ENCODE measurements around the gene SPATS2L.

SPATS2L gene

DNA sequence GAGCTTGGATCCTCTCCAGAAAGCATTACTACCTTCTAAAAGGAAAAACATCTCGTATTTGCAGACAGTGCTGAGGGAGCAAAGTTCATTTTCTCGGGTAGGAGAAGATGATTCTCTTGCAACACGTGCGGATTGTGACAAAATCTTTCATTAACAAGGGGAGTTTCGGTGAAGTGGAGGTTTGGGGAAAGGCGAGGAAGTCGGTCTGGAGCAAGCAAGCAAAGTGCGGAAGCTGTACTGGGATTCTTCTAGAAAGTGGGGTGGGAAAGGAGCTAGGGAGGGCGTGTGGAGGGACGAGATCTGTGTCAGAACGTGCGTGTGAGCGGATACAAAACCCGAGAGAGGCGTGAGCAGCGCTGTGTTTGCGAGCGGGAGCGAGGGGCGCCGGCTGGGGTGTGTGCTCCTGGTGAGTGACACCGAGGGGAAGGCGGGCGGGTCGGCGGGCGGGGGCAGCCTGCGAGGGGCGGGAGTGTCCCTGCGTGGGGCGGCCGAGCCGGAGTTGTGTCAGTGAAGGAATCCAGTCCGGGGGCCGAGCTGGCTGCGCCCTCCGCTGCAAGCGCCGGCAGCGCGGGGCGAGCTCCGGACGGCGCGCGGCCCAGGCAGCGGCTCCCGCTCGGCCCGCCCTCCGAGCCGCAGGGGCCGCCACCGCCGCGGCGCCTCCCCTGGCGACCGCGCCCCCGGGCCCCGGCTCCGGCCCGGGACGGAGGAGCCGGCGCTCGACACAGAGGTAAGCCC lies at the start of gene SPATS2L:
TSS of gene SPATS2L (plus strand) at position 498 of the 735 bp plus-strand sequence. CDS start 82,552 bp downstream, outside the sequence.
- H3K4me1 ChIP-seq (ENCODE audit: control insufficient read depth in 1 of 2, insufficient read depth in 2 of 2, low read length in 2 of 2), result peaks cover 5 to 18% of the 10 kb centered on the region in 2 donors
- no peaks in the 10 kb centered on the region for H3K36me3 ChIP-seq (ENCODE audit: control insufficient read depth in 1 of 2, insufficient read depth in 2 of 2, low read length in 2 of 2)
- H3K4me3 ChIP-seq (ENCODE audit: low read depth in 1 of 2, low read length in 2 of 2), result peak within 1 kb of the TSS; percentile 83 to 94
- no peaks in the 10 kb centered on the region for H3K9me3 ChIP-seq (ENCODE audit: control insufficient read depth in 1 of 2, low read length in 2 of 2)
- H3K27ac ChIP-seq (ENCODE audit: low read length), result peak within 1 kb of the TSS; percentile 81
- H3K27me3 ChIP-seq (ENCODE audit: low read depth, low read length), result no peaks in the 10 kb centered on the region

DNA sequence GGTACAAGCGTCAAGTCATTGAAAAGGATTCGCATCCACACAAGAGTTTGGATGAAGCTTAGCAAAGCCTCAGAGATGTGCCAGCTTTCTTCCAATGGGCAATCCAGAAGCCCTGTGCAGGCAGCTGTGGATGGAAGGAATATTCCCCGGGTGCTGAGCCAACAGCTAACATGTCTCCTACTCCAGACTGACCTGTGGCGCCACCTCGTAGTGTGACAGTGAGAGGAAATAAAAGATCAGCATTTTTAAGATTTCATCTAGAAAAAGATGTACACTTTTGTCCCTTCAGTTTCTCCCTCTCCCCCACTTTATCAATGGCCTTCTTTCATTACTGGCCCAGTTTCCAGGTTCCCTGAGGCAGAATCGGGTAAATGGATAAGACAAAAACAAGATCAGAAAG lies 48.9 kb upstream of the SPATS2L start:
- Histone ChIP-seq H3K27ac (ENCODE audit: low read length) (no peak overlapping the region), H3K4me3 (ENCODE audit: low read depth in 1 of 2, low read length in 2 of 2) (no peak overlapping the region)

DNA sequence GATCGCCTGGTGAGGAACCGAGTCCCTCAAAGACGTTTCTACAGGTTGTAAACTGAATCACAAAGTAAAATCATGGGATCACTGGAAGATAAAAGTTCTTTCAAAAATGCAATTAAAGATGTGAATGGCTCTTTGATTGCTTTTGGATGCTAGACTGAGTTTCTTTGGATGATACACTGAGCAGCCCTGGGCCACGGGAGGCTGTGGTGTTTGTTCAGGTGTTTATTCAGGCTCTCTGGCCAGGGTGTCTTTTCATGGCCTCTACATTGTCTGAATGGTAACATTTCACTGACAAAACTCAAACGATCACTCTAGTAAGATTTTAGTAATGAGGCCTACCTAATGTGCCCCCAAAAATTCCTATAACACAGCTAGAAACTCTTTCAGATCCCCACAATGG lies 48.4 kb upstream of the SPATS2L start:
- Histone ChIP-seq H3K9me3 (ENCODE audit: control insufficient read depth in 1 of 2, low read length in 2 of 2) (no peaks in the 10 kb centered on the region), H3K27ac (ENCODE audit: low read length) (no peak overlapping the region), H3K36me3 (ENCODE audit: control insufficient read depth in 1 of 2, insufficient read depth in 2 of 2, low read length in 2 of 2) (no peaks in the 10 kb centered on the region), H3K4me1 (ENCODE audit: control insufficient read depth in 1 of 2, insufficient read depth in 2 of 2, low read length in 2 of 2) (peaks cover 0 to 7% of the 10 kb centered on the region in 2 donors), H3K4me3 (ENCODE audit: low read depth in 1 of 2, low read length in 2 of 2) (no peak overlapping the region), H3K27me3 (ENCODE audit: low read depth, low read length) (no peaks in the 10 kb centered on the region)

More for the DNA sequence above, 48.9 kb upstream of the SPATS2L start:
- Histone ChIP-seq H3K4me1 (ENCODE audit: control insufficient read depth in 1 of 2, insufficient read depth in 2 of 2, low read length in 2 of 2) (peaks cover 0 to 7% of the 10 kb centered on the region in 2 donors), H3K36me3 (ENCODE audit: control insufficient read depth in 1 of 2, insufficient read depth in 2 of 2, low read length in 2 of 2) (no peaks in the 10 kb centered on the region), H3K9me3 (ENCODE audit: control insufficient read depth in 1 of 2, low read length in 2 of 2) (no peaks in the 10 kb centered on the region), H3K27me3 (ENCODE audit: low read depth, low read length) (no peaks in the 10 kb centered on the region)

DNA sequence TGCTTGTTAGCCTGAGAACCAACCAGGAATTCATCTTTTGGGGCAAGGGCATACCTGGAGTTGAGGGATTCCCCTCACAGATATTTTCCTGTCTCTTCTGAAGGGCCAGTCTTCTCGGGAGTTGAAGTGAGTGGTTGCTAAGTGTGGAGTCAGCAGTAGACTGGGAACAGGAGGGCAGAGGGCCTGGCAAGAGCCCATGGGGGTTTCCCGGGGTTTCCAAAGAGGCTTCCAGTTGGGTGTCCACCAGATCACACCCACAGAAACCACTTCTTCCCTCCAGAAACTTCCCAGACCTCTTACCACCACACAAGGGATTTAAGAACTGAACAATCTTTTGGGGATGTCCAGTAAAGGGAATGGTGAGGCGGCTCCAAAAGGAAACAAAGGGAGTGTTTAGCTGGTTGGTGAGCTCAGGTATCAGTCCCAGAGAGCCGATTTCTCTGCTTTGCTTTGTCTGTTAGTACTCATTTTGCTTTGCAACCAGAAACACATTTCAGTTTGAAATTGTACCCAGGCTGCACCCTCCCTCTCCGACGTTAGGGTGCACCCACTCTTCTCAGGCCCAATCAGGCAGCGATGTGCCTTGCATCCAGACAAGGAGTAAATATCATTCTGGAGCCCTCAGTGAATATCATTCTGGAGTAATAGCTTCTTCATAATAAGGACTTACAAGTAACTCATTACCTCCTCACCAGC lies 47.5 kb upstream of the SPATS2L start:
- Histone ChIP-seq H3K9me3 (ENCODE audit: control insufficient read depth in 1 of 2, low read length in 2 of 2) (no peaks in the 10 kb centered on the region), H3K4me3 (ENCODE audit: low read depth in 1 of 2, low read length in 2 of 2) (no peak overlapping the region), H3K36me3 (ENCODE audit: control insufficient read depth in 1 of 2, insufficient read depth in 2 of 2, low read length in 2 of 2) (no peaks in the 10 kb centered on the region), H3K27ac (ENCODE audit: low read length) (no peak overlapping the region), H3K27me3 (ENCODE audit: low read depth, low read length) (no peaks in the 10 kb centered on the region), H3K4me1 (ENCODE audit: control insufficient read depth in 1 of 2, insufficient read depth in 2 of 2, low read length in 2 of 2) (no peaks in the 10 kb centered on the region)

GRCh38 chr2:200259577-200259957 lies 46.9 kb upstream of the SPATS2L start:
- no peaks in the 10 kb centered on the region for H3K27me3 ChIP-seq (ENCODE audit: low read depth, low read length)
- no peak overlapping the region for H3K27ac ChIP-seq (ENCODE audit: low read length)
- no peaks in the 10 kb centered on the region for H3K36me3 ChIP-seq (ENCODE audit: control insufficient read depth in 1 of 2, insufficient read depth in 2 of 2, low read length in 2 of 2)
- H3K4me3 ChIP-seq (ENCODE audit: low read depth in 1 of 2, low read length in 2 of 2), result no peak overlapping the region
- no peaks in the 10 kb centered on the region for H3K4me1 ChIP-seq (ENCODE audit: control insufficient read depth in 1 of 2, insufficient read depth in 2 of 2, low read length in 2 of 2)
- H3K9me3 ChIP-seq (ENCODE audit: control insufficient read depth in 1 of 2, low read length in 2 of 2), result no peaks in the 10 kb centered on the region

- Histone ChIP-seq H3K27me3 (ENCODE audit: low read depth, low read length) (no peaks in the 10 kb centered on the region), H3K27ac (ENCODE audit: low read length) (no peak overlapping the region), H3K4me1 (ENCODE audit: control insufficient read depth in 1 of 2, insufficient read depth in 2 of 2, low read length in 2 of 2) (no peaks in the 10 kb centered on the region), H3K36me3 (ENCODE audit: control insufficient read depth in 1 of 2, insufficient read depth in 2 of 2, low read length in 2 of 2) (no peaks in the 10 kb centered on the region), H3K9me3 (ENCODE audit: control insufficient read depth in 1 of 2, low read length in 2 of 2) (no peaks in the 10 kb centered on the region), H3K4me3 (ENCODE audit: low read depth in 1 of 2, low read length in 2 of 2) (no peak overlapping the region)
Measured at GRCh38 chr2:200262047-200262446, 44.4 kb upstream of the SPATS2L start.

GRCh38 chr2:200263279-200263678 lies 43.2 kb upstream of the SPATS2L start:
- Histone ChIP-seq H3K9me3 (ENCODE audit: control insufficient read depth in 1 of 2, low read length in 2 of 2) (no peaks in the 10 kb centered on the region), H3K27me3 (ENCODE audit: low read depth, low read length) (no peaks in the 10 kb centered on the region), H3K27ac (ENCODE audit: low read length) (no peak overlapping the region), H3K4me1 (ENCODE audit: control insufficient read depth in 1 of 2, insufficient read depth in 2 of 2, low read length in 2 of 2) (no peaks in the 10 kb centered on the region), H3K36me3 (ENCODE audit: control insufficient read depth in 1 of 2, insufficient read depth in 2 of 2, low read length in 2 of 2) (no peaks in the 10 kb centered on the region), H3K4me3 (ENCODE audit: low read depth in 1 of 2, low read length in 2 of 2) (no peak overlapping the region)

GRCh38 chr2:200264631-200265030 lies 41.9 kb upstream of the SPATS2L start:
- Histone ChIP-seq H3K4me3 (ENCODE audit: low read depth in 1 of 2, low read length in 2 of 2) (no peak overlapping the region), H3K4me1 (ENCODE audit: control insufficient read depth in 1 of 2, insufficient read depth in 2 of 2, low read length in 2 of 2) (no peaks in the 10 kb centered on the region), H3K9me3 (ENCODE audit: control insufficient read depth in 1 of 2, low read length in 2 of 2) (no peaks in the 10 kb centered on the region), H3K27me3 (ENCODE audit: low read depth, low read length) (no peaks in the 10 kb centered on the region), H3K36me3 (ENCODE audit: control insufficient read depth in 1 of 2, insufficient read depth in 2 of 2, low read length in 2 of 2) (no peaks in the 10 kb centered on the region), H3K27ac (ENCODE audit: low read length) (no peak overlapping the region)

DNA sequence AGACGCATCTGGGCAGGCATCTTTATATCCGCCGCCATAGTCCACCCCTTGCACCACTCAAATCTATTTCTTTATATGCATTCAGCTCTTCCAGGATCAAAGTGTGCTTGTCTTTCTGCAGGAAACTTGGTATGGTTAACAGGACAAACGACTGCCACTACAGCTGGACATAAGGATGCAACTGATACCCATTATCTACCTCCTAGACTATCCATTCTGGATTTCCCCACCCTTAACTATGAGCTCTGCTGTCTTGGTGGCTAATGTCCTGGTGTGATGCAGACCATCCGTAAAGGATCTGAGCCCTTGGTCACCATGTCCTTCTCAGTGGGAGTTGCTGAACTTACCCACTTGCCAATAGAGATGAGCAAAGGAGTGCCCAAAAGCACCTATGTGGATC lies 40.1 kb upstream of the SPATS2L start:
- H3K27me3 ChIP-seq (ENCODE audit: low read depth, low read length), result no peaks in the 10 kb centered on the region
- no peaks in the 10 kb centered on the region for H3K36me3 ChIP-seq (ENCODE audit: control insufficient read depth in 1 of 2, insufficient read depth in 2 of 2, low read length in 2 of 2)
- no peak overlapping the region for H3K4me3 ChIP-seq (ENCODE audit: low read depth in 1 of 2, low read length in 2 of 2)
- no peaks in the 10 kb centered on the region for H3K9me3 ChIP-seq (ENCODE audit: control insufficient read depth in 1 of 2, low read length in 2 of 2)
- H3K27ac ChIP-seq (ENCODE audit: low read length), result no peak overlapping the region
- H3K4me1 ChIP-seq (ENCODE audit: control insufficient read depth in 1 of 2, insufficient read depth in 2 of 2, low read length in 2 of 2), result no peaks in the 10 kb centered on the region

- Histone ChIP-seq H3K9me3 (ENCODE audit: control insufficient read depth in 1 of 2, low read length in 2 of 2) (no peaks in the 10 kb centered on the region), H3K4me1 (ENCODE audit: control insufficient read depth in 1 of 2, insufficient read depth in 2 of 2, low read length in 2 of 2) (no peaks in the 10 kb centered on the region), H3K4me3 (ENCODE audit: low read depth in 1 of 2, low read length in 2 of 2) (no peak overlapping the region), H3K27me3 (ENCODE audit: low read depth, low read length) (no peaks in the 10 kb centered on the region), H3K27ac (ENCODE audit: low read length) (no peak overlapping the region), H3K36me3 (ENCODE audit: control insufficient read depth in 1 of 2, insufficient read depth in 2 of 2, low read length in 2 of 2) (no peaks in the 10 kb centered on the region)
Measured at GRCh38 chr2:200267350-200267749, 39.1 kb upstream of the SPATS2L start.

GRCh38 chr2:200270732-200271131 lies 35.8 kb upstream of the SPATS2L start:
- H3K36me3 ChIP-seq (ENCODE audit: control insufficient read depth in 1 of 2, insufficient read depth in 2 of 2, low read length in 2 of 2), result no peaks in the 10 kb centered on the region
- no peaks in the 10 kb centered on the region for H3K4me1 ChIP-seq (ENCODE audit: control insufficient read depth in 1 of 2, insufficient read depth in 2 of 2, low read length in 2 of 2)
- no peaks in the 10 kb centered on the region for H3K9me3 ChIP-seq (ENCODE audit: control insufficient read depth in 1 of 2, low read length in 2 of 2)
- no peaks in the 10 kb centered on the region for H3K27me3 ChIP-seq (ENCODE audit: low read depth, low read length)
- no peak overlapping the region for H3K4me3 ChIP-seq (ENCODE audit: low read depth in 1 of 2, low read length in 2 of 2)
- H3K27ac ChIP-seq (ENCODE audit: low read length), result no peak overlapping the region
